Measurements from ENCODE around the gene PDHB.
A peak's percentile ranks its signal among the peaks of the same experiment; 100 is the strongest.
"Not testable (repeated sequence)": the region's sequence is repeated elsewhere in the genome, so short reads cannot be mapped to it uniquely, and the experiment has no call there.

PDHB gene

GRCh38 chr3:58433400-58434167 lies at the start of gene PDHB:
PDHB (minus strand) TSS chr3:58433832; CDS start chr3:58433809, 23 bp downstream.
- DNase-seq: peak; percentile 82

- DNase-seq: no peak
These were observed 49.4 kb upstream of the PDHB start for GRCh38 chr3:58482917-58483636.

GRCh38 chr3:58480309-58480708 lies 46.7 kb upstream of the PDHB start:
- no peak for DNase-seq

- no peak for DNase-seq
These were observed 45.1 kb upstream of the PDHB start for GRCh38 chr3:58478781-58479180.

GRCh38 chr3:58474967-58475578 lies 41.4 kb upstream of the PDHB start:
- no peak for DNase-seq

- no peak for DNase-seq
These were observed 40.8 kb upstream of the PDHB start for GRCh38 chr3:58474348-58474911.

- DNase-seq: no peak
These were observed 39.6 kb upstream of the PDHB start for GRCh38 chr3:58473275-58473674.

GRCh38 chr3:58471025-58471887 lies 37.6 kb upstream of the PDHB start:
- peak; percentile 5 for DNase-seq

- no peak for DNase-seq
These were observed 36.9 kb upstream of the PDHB start for GRCh38 chr3:58470363-58471024.

GRCh38 chr3:58469096-58469495 lies 35.5 kb upstream of the PDHB start:
- DNase-seq: no peak

GRCh38 chr3:58466899-58467563 lies 33.4 kb upstream of the PDHB start:
- no peak for DNase-seq

- DNase-seq: no peak
These were observed 31.2 kb upstream of the PDHB start for GRCh38 chr3:58464866-58465265.

GRCh38 chr3:58463942-58464271 lies 30.3 kb upstream of the PDHB start:
- DNase-seq: no peak

- DNase-seq: peak; percentile 60
These were observed 29.7 kb upstream of the PDHB start for GRCh38 chr3:58463181-58463941.

GRCh38 chr3:58462829-58463180 lies 29.2 kb upstream of the PDHB start:
- DNase-seq: no peak

GRCh38 chr3:58459160-58459559 lies 25.5 kb upstream of the PDHB start:
- no peak for DNase-seq

- no peak for DNase-seq
These were observed 18.5 kb upstream of the PDHB start for GRCh38 chr3:58452176-58452575.

- no peak for DNase-seq
These were observed 8.2 kb upstream of the PDHB start for GRCh38 chr3:58441514-58442450.

- not testable (repeated sequence) for DNase-seq
These were observed 7.3 kb upstream of the PDHB start for GRCh38 chr3:58440996-58441355.

- DNase-seq: not testable (repeated sequence)
These were observed 3.6 kb upstream of the PDHB start for GRCh38 chr3:58437276-58437675.

Data from activated T-cell treated with anti-CD3 and anti-CD28 coated beads for 4 hours (primary cell).